UCSD-AML1 (cell line): ENCODE data around the gene ACAA1.
A peak's percentile ranks its signal among the peaks of the same experiment; 100 is the strongest.
"Not testable (repeated sequence)": the region's sequence is repeated elsewhere in the genome, so short reads cannot be mapped to it uniquely, and the experiment has no call there.

Experiments
- DNase-seq: peaks from one replicate; lab custom pipeline; 2025; ENCODE audit not compliant: unreplicated experiment; lab: John Stamatoyannopoulos, UW

Gene ACAA1

GRCh38 chr3:38136777-38137614, at the start of gene ACAA1:
ACAA1 (minus strand) TSS chr3:38137127; CDS start chr3:38137035, 92 bp downstream.
- peak; percentile 99 for DNase-seq

GRCh38 chr3:38177181-38177580, 40.3 kb upstream of the ACAA1 start:
- no peak for DNase-seq

DNA sequence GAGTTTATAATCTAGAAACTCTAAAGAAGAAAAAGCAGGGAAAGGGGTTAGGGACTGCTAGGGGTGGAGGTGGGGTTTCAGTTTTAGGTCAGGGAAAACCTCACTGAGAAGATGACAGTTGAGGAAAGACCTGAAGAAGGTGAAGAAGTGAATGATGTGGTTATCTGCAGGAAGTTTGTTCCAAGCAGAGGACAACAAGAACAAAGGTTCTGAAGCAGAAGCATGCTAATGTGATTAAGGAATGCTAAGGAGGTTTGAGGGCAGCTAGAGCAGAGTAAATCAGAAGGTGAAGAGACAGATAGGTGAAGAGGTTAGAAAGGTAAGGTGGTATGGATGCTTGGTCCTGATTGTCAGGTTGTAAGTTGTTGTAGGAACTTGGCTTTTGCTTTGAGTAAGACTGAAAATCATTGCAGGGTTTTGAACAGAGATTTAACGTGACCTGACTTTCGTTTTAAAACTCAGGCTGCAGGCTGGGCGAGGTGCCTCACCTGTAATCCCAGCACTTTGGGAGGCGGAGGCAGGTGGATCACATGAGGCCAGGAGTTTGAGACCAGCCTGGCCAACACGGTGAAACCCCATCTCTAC, 37.0 kb upstream of the ACAA1 start:
- no peak for DNase-seq

DNA sequence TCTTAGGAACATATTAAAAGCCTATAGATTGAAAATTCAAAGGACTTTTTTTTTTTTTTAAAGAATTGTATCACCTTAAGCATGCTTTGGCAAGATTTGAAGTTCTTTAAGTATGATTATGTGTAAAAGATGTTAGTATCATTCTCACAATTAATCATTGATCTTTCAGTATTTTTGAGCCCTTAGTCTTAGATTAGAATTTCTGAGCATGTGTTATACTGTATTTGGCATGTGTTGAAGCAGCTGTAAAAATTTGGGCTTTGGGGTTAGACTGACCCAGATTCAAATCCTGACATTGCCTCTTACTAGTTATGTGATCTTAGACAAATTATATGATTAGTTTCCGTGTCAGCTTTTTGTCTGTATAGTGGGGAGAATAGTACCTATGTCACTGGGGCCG, 34.7 kb upstream of the ACAA1 start:
- DNase-seq, result no peak

GRCh38 chr3:38170722-38171121, 33.8 kb upstream of the ACAA1 start:
- no peak for DNase-seq

GRCh38 chr3:38169027-38169317, 32.0 kb upstream of the ACAA1 start:
- no peak for DNase-seq

GRCh38 chr3:38168151-38169026, 31.5 kb upstream of the ACAA1 start:
- DNase-seq, result no peak

GRCh38 chr3:38167591-38167990, 30.7 kb upstream of the ACAA1 start:
- no peak for DNase-seq

DNA sequence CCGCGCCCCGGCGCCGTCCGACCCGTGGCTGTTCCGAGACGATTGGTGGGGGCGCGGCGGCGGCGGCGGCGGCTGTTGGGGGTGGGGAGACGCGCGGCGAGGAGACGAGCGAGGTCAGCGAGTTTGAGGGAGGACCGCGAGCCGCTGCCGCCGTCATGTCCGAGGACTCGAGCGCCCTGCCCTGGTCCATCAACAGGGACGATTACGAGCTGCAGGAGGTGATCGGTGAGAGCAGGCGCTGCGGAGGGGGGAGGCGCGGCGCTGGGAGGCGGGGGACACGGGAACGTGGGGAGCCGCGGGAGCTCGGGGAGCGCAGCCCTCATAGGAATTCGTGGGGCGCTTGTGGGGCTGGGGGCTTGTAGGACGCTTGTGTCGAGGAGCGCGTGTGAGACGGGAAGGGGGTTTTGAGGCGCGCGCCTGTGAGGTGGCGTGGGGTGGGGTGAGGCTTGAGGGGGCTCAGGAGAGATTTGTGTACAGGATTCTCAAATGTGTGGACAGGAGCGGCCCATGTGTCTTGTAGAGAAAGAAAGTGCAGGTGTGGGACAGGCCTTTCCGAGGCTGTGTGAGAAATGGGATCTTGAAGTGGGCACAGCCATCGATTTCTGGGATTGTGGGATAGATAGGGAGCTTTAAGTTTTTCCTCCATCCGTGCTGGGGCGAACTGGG, 28.9 kb upstream of the ACAA1 start:
- DNase-seq, result no peak

GRCh38 chr3:38164952-38165721, 28.2 kb upstream of the ACAA1 start, which contains the start of gene OXSR1:
OXSR1 (plus strand) TSS chr3:38165537; CDS start chr3:38165877, 340 bp downstream.
- DNase-seq, result peak; percentile 97

- DNase-seq, result no peak
These were observed 27.7 kb upstream of the ACAA1 start for GRCh38 chr3:38164643-38164951.

- DNase-seq, result no peak
These were observed 27.1 kb upstream of the ACAA1 start for GRCh38 chr3:38163841-38164642.

GRCh38 chr3:38163117-38163840, 26.4 kb upstream of the ACAA1 start:
- no peak for DNase-seq

DNA sequence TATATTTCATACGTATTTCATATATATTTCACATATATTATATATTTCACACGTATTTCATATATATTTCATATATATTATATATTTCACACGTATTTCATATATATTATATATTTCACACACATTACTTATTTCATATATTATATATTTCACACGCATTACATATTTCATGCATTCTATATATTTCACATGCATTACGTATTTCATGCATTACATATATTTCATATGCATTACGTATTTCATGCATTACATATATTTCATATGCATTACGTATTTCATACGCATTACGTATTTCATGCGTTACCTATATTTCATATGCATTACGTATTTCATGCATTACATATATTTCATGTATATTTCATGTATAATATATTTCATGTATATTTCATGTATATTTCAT, 23.8 kb upstream of the ACAA1 start:
- DNase-seq, result not testable (repeated sequence)

- DNase-seq, result no peak
These were observed 21.5 kb upstream of the ACAA1 start for GRCh38 chr3:38158472-38158871.

DNA sequence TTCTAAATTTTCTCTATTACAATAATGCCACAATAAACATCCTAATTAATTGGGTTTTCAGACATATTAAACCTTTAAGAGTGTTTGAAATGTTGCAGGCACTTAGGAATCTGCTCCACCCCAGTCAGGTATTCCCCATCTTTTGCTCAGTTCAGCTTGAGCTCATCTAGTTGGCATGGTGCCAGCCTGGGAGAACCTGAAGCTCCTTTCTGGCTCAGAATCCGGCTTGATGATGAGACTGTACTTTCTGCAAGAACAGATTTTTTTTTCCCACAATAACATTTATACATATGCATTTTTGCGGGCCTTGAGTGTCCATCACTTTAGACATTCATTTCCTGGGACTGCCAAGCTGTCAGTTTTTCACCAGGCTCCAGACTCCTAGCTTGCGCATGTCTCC, 20.7 kb upstream of the ACAA1 start:
- no peak for DNase-seq

DNA sequence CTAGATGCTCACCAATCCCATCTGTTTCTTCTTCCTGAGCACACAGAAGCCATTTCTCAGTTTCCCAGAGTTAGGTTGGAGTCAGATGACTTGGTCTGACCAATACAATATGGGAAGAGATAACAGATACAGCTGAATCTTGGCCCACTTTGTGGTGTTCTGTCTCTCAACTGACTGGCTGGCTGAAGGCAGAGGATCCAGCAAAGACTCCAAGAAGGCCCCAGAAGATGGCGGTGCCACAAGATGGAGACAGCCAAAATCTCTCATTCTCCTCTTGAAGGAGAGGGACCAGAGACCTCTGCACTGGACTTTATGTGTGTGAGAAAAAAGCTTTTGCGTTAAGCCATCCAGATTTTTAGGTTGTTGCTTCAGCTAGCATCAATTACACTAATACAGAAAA, 20.2 kb upstream of the ACAA1 start:
- no peak for DNase-seq

- no peak for DNase-seq
These were observed 18.9 kb upstream of the ACAA1 start for GRCh38 chr3:38155825-38156224.

- DNase-seq, result no peak
These were observed 17.8 kb upstream of the ACAA1 start for GRCh38 chr3:38154625-38155255.
